Activated CD4-positive, CD25-positive, alpha-beta regulatory T cell treated with anti-CD3 and anti-CD28 coated beads, Interleukin-2, amount 50 U/mL, for 16 hours (primary cell): ENCODE data around the gene TACO1.

Experiments
- DNase-seq: peaks from one replicate; pipeline ENCODE4 v3.0.0-alpha.2; 2020; ENCODE audit warnings: low read depth, low spot score

Gene TACO1

GRCh38 chr17:63600569-63601438 lies at the start of gene TACO1:
Gene TACO1 (plus strand): TSS chr17:63600895. CDS start chr17:63601084, 189 bp downstream.
- peak; percentile 57 for DNase-seq

- no peak for DNase-seq
Measured at GRCh38 chr17:63552211-63552610, 48.5 kb upstream of the TACO1 start.

GRCh38 chr17:63555500-63556156 lies 45.1 kb upstream of the TACO1 start:
- no peak for DNase-seq

GRCh38 chr17:63557416-63557815 lies 43.3 kb upstream of the TACO1 start:
- no peak for DNase-seq

- no peak for DNase-seq
Measured at GRCh38 chr17:63558441-63558840, 42.3 kb upstream of the TACO1 start.

GRCh38 chr17:63561819-63562218 lies 38.9 kb upstream of the TACO1 start:
- DNase-seq, result no peak

- DNase-seq, result no peak
Measured at GRCh38 chr17:63563339-63563738, 37.4 kb upstream of the TACO1 start.

- no peak for DNase-seq
Measured at GRCh38 chr17:63564562-63564961, 36.1 kb upstream of the TACO1 start.

GRCh38 chr17:63567229-63567628 lies 33.5 kb upstream of the TACO1 start:
- DNase-seq, result no peak

- DNase-seq, result no peak
Measured at GRCh38 chr17:63568563-63568962, 32.1 kb upstream of the TACO1 start.

GRCh38 chr17:63571632-63572310 lies 28.9 kb upstream of the TACO1 start:
- DNase-seq, result no peak

- no peak for DNase-seq
Measured at GRCh38 chr17:63573634-63574033, 27.1 kb upstream of the TACO1 start.

- DNase-seq, result no peak
Measured at GRCh38 chr17:63578027-63578768, 22.5 kb upstream of the TACO1 start.

- no peak for DNase-seq
Measured at GRCh38 chr17:63578769-63579111, 22.0 kb upstream of the TACO1 start.

- DNase-seq, result no peak
Measured at GRCh38 chr17:63579633-63580032, 21.1 kb upstream of the TACO1 start.

- no peak for DNase-seq
Measured at GRCh38 chr17:63587770-63588169, 12.9 kb upstream of the TACO1 start.

- DNase-seq, result no peak
Measured at GRCh38 chr17:63588797-63589196, 11.9 kb upstream of the TACO1 start.

GRCh38 chr17:63589646-63590045 lies 11.0 kb upstream of the TACO1 start:
- DNase-seq, result no peak

- DNase-seq, result no peak
Measured at GRCh38 chr17:63592797-63593196, 7.9 kb upstream of the TACO1 start.

GRCh38 chr17:63595132-63595531 lies 5.6 kb upstream of the TACO1 start:
- no peak for DNase-seq

- DNase-seq, result no peak
Measured at GRCh38 chr17:63596856-63597586, 3.7 kb upstream of the TACO1 start.
